ENCODE measurements around the gene SRSF1. TPM values are rescaled to one million over a fixed set of nuclear protein-coding genes. Genes with fewer than 3 reads are reported as not detected.

The SRSF1 gene
- total RNA-seq, 3 donors from 2014 or later (not counting 1 experiment from before 2014, with no cell fraction given), result 125 to 157 (median 137) TPM

GRCh38 chr17:57954397-57955182 is 52.5 kb downstream of the SRSF1 start:
- Mint-ChIP-seq H3K27ac (no peak overlapping the region), H3K27me3 (ENCODE audit: low read depth in 2 of 2) (peaks cover 29 to 43% of the 10 kb centered on the region in 2 donors)
- ATAC-seq, result no peak

GRCh38 chr17:57953705-57954396 is 53.2 kb downstream of the SRSF1 start:
- Histone ChIP-seq H3K9me3 (ENCODE audit: control insufficient read depth, insufficient read depth, low read length) (no peaks in the 10 kb centered on the region), H3K27ac (ENCODE audit: low read length) (no peak overlapping the region), H3K4me3 (ENCODE audit: low read length) (no peak overlapping the region), H3K27me3 (ENCODE audit: control insufficient read depth, insufficient read depth, low read length) (peaks cover 9% of the 10 kb centered on the region), H3K4me1 (ENCODE audit: control insufficient read depth, insufficient read depth, low read length) (peaks cover 47% of the 10 kb centered on the region), H3K36me3 (ENCODE audit: control insufficient read depth, insufficient read depth, low read length) (no peaks in the 10 kb centered on the region)
- Mint-ChIP-seq H3K4me3 (peak overlapping the region; percentile 69), H3K9me3 (no peaks in the 10 kb centered on the region), H3K36me3 (no peaks in the 10 kb centered on the region), H3K27me3 (ENCODE audit: low read depth in 2 of 2) (peaks cover 23 to 37% of the 10 kb centered on the region in 2 donors), H3K4me1 (peaks cover 29 to 60% of the 10 kb centered on the region in 2 donors), H3K27ac (no peak overlapping the region)
- ATAC-seq, result no peak
- 95% methylated on average over 12 of the region's 13 CpGs for WGBS (ENCODE audit: insufficient coverage)
- intact Hi-C loops (cut with micrococcal nuclease), result no loop called here
- no peak for DNase-seq
- no peak for TF ChIP-seq CTCF (IDR thresholded peaks at IDR 0.05)

More at GRCh38 chr17:57954397-57955182, 52.5 kb downstream of the SRSF1 start:
- Histone ChIP-seq H3K4me1 (ENCODE audit: control insufficient read depth, insufficient read depth, low read length) (peaks cover 40% of the 10 kb centered on the region), H3K27me3 (ENCODE audit: control insufficient read depth, insufficient read depth, low read length) (peaks cover 9% of the 10 kb centered on the region), H3K36me3 (ENCODE audit: control insufficient read depth, insufficient read depth, low read length) (no peaks in the 10 kb centered on the region), H3K27ac (ENCODE audit: low read length) (no peak overlapping the region), H3K4me3 (ENCODE audit: low read length) (no peak overlapping the region), H3K9me3 (ENCODE audit: control insufficient read depth, insufficient read depth, low read length) (no peaks in the 10 kb centered on the region)
- peak overlapping the region; percentile 69 for H3K4me3 Mint-ChIP-seq
- no peaks in the 10 kb centered on the region for H3K9me3 Mint-ChIP-seq
- no peaks in the 10 kb centered on the region for H3K36me3 Mint-ChIP-seq
- intact Hi-C loops (cut with micrococcal nuclease), result no loop called here
- DNase-seq, result no peak
- peaks cover 24 to 54% of the 10 kb centered on the region in 2 donors for H3K4me1 Mint-ChIP-seq
- no peak for TF ChIP-seq CTCF (IDR thresholded peaks at IDR 0.05)
- 3% methylated on average over 83 of the region's 85 CpGs for WGBS (ENCODE audit: insufficient coverage)

Other genes with a start within 250 kb of the SRSF1 start
- 10 to 100 TPM; 12.8 to 17.3 (median 17.2) TPM for gene MRPS23, start 157.2 kb downstream of the SRSF1 start, total RNA-seq
- 1 to 10 TPM; 1.5 to 3.7 (median 2.6) TPM for gene CUEDC1, start 51.8 kb downstream of the SRSF1 start, total RNA-seq
- gene VEZF1, start 19.0 kb downstream of the SRSF1 start, total RNA-seq, result 10 to 100 TPM; 49.8 to 64.6 (median 63.4) TPM
- gene DYNLL2, start 76.2 kb upstream of the SRSF1 start, total RNA-seq, result 10 to 100 TPM; 25.6 to 37.0 (median 36.1) TPM
- 1 to 10 TPM; 1.0 to 1.6 (median 1.2) TPM for gene OR4D1, start 141.1 kb upstream of the SRSF1 start, total RNA-seq
- gene OR4D2, start 159.7 kb upstream of the SRSF1 start, total RNA-seq, result not detected
- gene EPX, start 185.5 kb upstream of the SRSF1 start, total RNA-seq, result not detected
- 10 to 100 TPM in 1 of 3 donors, 1 to 10 TPM in 2; 4.5 to 10.7 (median 8.5) TPM for gene MKS1, start 212.0 kb upstream of the SRSF1 start, total RNA-seq
- gene LPO, start 231.3 kb upstream of the SRSF1 start, total RNA-seq, result not detected